ENCODE measurements around the gene PTGR3. TPM values are rescaled to one million over a fixed set of nuclear protein-coding genes. Genes with fewer than 3 reads are reported as not detected.
A peak's percentile ranks its signal among the peaks of the same experiment; 100 is the strongest.

Gene PTGR3
- total and polyA plus RNA-seq, 4 donors: 6.8 to 18.7 (median 11.4) TPM

DNA sequence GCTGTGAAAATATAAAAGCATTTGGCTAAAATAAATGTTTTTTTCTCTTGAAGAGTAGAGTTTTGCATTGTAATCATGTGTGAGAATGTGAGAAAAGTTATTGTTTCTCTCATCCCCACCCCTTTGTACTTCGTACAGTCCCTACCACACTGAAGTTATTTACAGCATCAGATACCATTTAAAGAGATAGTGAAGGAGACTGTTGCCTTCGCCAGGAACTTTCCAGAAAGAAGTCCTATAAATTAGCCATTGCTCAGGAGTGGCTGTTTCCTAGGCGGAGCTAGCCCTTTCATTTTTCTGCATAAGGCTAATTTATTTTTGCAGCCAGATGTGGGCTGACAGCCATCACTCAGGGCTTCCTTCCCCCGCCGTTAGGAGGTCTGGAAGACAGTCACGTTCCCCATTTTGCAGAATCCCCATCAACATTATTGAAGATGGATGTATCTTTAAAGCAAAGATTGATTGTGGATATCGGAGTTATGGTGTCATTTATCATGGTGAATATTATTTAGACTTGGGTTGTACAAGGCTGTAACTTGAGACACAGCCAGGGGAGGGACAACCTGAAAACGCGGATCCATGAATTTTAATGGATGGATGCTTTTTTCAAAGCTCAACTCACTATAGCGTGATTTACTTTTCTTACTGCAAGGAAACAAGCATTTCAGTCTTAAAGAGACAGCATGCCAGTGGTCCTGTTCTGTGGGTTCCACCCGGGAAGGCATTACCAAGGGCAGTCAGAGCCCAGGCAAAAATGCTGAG, 18.8 kb upstream of the PTGR3 start (continued):
- TF ChIP-seq, protein P1, sequence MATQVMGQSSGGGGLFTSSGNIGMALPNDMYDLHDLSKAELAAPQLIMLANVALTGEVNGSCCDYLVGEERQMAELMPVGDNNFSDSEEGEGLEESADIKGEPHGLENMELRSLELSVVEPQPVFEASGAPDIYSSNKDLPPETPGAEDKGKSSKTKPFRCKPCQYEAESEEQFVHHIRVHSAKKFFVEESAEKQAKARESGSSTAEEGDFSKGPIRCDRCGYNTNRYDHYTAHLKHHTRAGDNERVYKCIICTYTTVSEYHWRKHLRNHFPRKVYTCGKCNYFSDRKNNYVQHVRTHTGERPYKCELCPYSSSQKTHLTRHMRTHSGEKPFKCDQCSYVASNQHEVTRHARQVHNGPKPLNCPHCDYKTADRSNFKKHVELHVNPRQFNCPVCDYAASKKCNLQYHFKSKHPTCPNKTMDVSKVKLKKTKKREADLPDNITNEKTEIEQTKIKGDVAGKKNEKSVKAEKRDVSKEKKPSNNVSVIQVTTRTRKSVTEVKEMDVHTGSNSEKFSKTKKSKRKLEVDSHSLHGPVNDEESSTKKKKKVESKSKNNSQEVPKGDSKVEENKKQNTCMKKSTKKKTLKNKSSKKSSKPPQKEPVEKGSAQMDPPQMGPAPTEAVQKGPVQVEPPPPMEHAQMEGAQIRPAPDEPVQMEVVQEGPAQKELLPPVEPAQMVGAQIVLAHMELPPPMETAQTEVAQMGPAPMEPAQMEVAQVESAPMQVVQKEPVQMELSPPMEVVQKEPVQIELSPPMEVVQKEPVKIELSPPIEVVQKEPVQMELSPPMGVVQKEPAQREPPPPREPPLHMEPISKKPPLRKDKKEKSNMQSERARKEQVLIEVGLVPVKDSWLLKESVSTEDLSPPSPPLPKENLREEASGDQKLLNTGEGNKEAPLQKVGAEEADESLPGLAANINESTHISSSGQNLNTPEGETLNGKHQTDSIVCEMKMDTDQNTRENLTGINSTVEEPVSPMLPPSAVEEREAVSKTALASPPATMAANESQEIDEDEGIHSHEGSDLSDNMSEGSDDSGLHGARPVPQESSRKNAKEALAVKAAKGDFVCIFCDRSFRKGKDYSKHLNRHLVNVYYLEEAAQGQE (IDR thresholded peaks at IDR 0.05): no peak
- TF ChIP-seq YY1 (IDR thresholded peaks at IDR 0.05): no peak
- no peak for TF ChIP-seq HNF4A (conservative IDR thresholded peaks at IDR 0.05)
- no peak for TF ChIP-seq RXRA (IDR thresholded peaks at IDR 0.05)
- TF ChIP-seq RAD21 (IDR thresholded peaks at IDR 0.05): no peak

DNA sequence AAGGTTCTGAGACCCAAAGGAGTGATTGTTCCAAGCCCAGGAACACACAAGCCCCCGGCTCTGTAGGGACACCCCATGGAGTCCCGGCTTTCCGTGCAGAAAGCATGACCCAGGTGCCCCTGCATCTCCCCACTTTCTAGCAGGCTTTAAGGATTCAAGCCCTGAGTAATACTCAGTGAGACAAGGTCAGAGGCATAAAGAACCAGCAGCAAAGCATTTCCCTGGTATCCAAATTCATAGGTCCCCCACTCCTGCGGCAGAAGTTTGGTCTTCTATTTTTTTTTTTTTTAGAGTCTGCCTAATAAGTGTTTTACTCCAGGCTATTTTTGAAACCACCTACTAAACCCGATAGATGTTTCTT, 18.0 kb upstream of the PTGR3 start:
- H3K9ac ChIP-seq (ENCODE audit: low read depth in 1 of 2, low read length in 2 of 2): peak overlapping the region; percentile 17 to 48
- DNase-seq (ENCODE audit: low spot score): no peak
- H3K36me3 ChIP-seq (ENCODE audit: control insufficient read depth in 4 of 4, insufficient read depth in 3 of 4, low read depth in 1 of 4, low read length in 3 of 4): no peaks in the 10 kb centered on the region
- TF ChIP-seq SP1 (IDR thresholded peaks at IDR 0.05): no peak
- no peak for TF ChIP-seq RXRA (IDR thresholded peaks at IDR 0.05)
- TF ChIP-seq EGR1 (IDR thresholded peaks at IDR 0.05; ENCODE audit: low read depth in 2 of 2): no peak
- TF ChIP-seq TAF1 (conservative IDR thresholded peaks at IDR 0.05): no peak
- no peak for TF ChIP-seq FOXA1 (IDR thresholded peaks at IDR 0.05)
- no peak for TF ChIP-seq NR2F2 (IDR thresholded peaks at IDR 0.05)
- TF ChIP-seq, protein P2, sequence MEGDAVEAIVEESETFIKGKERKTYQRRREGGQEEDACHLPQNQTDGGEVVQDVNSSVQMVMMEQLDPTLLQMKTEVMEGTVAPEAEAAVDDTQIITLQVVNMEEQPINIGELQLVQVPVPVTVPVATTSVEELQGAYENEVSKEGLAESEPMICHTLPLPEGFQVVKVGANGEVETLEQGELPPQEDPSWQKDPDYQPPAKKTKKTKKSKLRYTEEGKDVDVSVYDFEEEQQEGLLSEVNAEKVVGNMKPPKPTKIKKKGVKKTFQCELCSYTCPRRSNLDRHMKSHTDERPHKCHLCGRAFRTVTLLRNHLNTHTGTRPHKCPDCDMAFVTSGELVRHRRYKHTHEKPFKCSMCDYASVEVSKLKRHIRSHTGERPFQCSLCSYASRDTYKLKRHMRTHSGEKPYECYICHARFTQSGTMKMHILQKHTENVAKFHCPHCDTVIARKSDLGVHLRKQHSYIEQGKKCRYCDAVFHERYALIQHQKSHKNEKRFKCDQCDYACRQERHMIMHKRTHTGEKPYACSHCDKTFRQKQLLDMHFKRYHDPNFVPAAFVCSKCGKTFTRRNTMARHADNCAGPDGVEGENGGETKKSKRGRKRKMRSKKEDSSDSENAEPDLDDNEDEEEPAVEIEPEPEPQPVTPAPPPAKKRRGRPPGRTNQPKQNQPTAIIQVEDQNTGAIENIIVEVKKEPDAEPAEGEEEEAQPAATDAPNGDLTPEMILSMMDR (IDR thresholded peaks at IDR 0.05; ENCODE audit: low read depth, low read length, missing input control): no peak
- TF ChIP-seq, protein P1 (IDR thresholded peaks at IDR 0.05): no peak
- TF ChIP-seq HNF4G (IDR thresholded peaks at IDR 0.05): no peak
- TF ChIP-seq FOXA2 (IDR thresholded peaks at IDR 0.05): no peak
- TF ChIP-seq, protein P3, sequence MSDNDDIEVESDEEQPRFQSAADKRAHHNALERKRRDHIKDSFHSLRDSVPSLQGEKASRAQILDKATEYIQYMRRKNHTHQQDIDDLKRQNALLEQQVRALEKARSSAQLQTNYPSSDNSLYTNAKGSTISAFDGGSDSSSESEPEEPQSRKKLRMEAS (IDR thresholded peaks at IDR 0.05): no peak
- TF ChIP-seq HNF4A (conservative IDR thresholded peaks at IDR 0.05): no peak
- no peak for TF ChIP-seq GABPA (IDR thresholded peaks at IDR 0.05 in 1 of 2, conservative IDR thresholded peaks at IDR 0.05 in 1 of 2)
- no peak for TF ChIP-seq JUND (IDR thresholded peaks at IDR 0.05)
- no peak for TF ChIP-seq YY1 (IDR thresholded peaks at IDR 0.05)
- 56% methylated on average over 5 of the region's 5 CpGs for WGBS
- H3K27ac ChIP-seq (ENCODE audit: low read depth in 1 of 2, low read length in 2 of 2): peak overlapping the region; percentile 38 to 83
- no peaks in the 10 kb centered on the region for H3K9me3 ChIP-seq (ENCODE audit: control insufficient read depth in 4 of 4, low read length in 3 of 4)
- peaks cover 14 to 40% (median 38%) of the 10 kb centered on the region in 4 donors for H3K4me1 ChIP-seq (ENCODE audit: control insufficient read depth in 4 of 4, insufficient read depth in 4 of 4, low read length in 3 of 4)
- peak overlapping the region in 2 of 3 donors; percentile 28 to 31 for H3K4me3 ChIP-seq (ENCODE audit: low read depth in 1 of 3, low read length in 3 of 3)
- no peaks in the 10 kb centered on the region for H3K27me3 ChIP-seq (ENCODE audit: control insufficient read depth in 4 of 4, insufficient read depth in 4 of 4, low read length in 3 of 4)
